H54 (cell line): ENCODE measurements around the gene PRELID2.
"Not testable (repeated sequence)": the region's sequence is repeated elsewhere in the genome, so short reads cannot be mapped to it uniquely, and the experiment has no call there.

Experiments used
- DNase-seq: peaks from one replicate; pipeline ENCODE4 v3.0.0; 2011; ENCODE audit warnings: low spot score, mixed read lengths; ENCODE audit not compliant: insufficient read length
- FAIRE-seq: peaks from 3 replicates; lab custom pipeline; 2011; peaks lifted over from hg19 to GRCh38; lab: Jason Lieb, UNC
- POLR2A ChIP-seq: IDR thresholded peaks from 2 replicates; pipeline ENCODE4 v1.6.1; 2011; ENCODE audit warnings: low read depth, mild to moderate bottlenecking, low read length

The PRELID2 gene

DNA sequence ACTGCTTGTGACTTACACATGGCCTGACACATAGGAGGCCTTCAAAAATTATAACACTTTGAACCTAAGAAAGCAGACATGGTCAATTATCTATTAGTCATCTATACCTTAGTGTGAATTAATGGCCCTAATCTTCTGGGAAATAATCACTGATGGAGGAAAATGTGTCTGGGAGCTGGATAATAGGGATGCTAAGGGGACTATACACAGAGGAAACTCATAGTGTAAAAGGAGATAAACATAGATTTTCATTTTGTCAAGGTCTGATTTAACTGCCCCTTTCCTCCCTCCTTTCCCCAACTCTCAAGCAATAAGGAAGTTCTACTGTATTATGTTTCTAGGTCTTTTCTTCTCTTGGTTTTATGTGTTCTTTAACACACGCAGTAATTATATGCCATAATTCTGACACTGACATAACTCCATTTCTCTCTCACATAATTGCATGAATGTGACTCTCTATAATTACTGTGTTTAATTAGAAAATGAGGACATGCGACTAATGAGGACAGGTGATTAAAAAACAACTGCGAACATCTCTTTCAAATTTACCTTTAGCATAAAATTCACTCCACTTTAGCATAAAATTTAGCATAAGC lies 18.7 kb upstream of the PRELID2 start:
- FAIRE-seq (no peak), DNase-seq (no peak)
- no peak for TF ChIP-seq POLR2A

DNA sequence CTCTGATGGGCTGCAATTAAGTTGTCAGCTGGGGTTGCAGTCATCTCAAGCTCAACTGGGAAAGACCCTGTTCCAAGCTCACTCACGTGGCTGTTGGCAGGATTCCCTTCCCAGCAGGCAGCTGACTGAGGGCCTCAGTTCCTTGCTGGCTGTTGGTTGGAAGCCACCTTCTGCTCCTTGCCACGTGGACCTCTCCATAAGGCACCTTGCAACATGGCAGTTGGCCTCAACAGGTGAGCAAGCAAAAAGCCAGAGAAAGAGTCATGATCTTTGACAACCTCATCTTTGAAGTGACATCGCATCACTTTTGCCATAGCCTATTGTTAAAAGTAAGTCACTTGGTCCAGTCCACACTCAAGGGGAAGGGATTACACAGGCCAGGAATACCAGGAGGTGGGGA lies 17.8 kb upstream of the PRELID2 start:
- TF ChIP-seq POLR2A, result no peak

DNA sequence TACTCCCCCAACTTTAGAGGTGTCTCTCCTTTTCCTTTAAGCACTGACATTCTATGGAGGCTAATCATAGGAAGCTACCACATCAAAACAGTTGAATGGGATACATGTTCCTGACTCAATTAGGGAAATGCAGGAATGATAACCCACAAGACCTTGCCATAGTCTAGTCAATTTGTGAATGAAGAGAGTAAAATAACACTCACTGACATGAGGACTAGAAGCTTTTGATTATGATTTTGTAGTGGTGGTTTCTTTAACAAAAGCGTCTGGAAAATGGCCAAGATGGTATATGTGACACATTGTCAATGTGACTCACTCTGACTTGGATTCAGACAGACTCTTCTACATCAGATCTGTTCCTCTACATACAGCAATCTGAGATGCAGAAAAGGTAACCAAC lies 13.7 kb upstream of the PRELID2 start:
- no peak for TF ChIP-seq POLR2A
- FAIRE-seq (peak; percentile 94), DNase-seq (peak; percentile 15)

More for the DNA sequence above, 17.8 kb upstream of the PRELID2 start:
- no peak for DNase-seq
- no peak for FAIRE-seq

DNA sequence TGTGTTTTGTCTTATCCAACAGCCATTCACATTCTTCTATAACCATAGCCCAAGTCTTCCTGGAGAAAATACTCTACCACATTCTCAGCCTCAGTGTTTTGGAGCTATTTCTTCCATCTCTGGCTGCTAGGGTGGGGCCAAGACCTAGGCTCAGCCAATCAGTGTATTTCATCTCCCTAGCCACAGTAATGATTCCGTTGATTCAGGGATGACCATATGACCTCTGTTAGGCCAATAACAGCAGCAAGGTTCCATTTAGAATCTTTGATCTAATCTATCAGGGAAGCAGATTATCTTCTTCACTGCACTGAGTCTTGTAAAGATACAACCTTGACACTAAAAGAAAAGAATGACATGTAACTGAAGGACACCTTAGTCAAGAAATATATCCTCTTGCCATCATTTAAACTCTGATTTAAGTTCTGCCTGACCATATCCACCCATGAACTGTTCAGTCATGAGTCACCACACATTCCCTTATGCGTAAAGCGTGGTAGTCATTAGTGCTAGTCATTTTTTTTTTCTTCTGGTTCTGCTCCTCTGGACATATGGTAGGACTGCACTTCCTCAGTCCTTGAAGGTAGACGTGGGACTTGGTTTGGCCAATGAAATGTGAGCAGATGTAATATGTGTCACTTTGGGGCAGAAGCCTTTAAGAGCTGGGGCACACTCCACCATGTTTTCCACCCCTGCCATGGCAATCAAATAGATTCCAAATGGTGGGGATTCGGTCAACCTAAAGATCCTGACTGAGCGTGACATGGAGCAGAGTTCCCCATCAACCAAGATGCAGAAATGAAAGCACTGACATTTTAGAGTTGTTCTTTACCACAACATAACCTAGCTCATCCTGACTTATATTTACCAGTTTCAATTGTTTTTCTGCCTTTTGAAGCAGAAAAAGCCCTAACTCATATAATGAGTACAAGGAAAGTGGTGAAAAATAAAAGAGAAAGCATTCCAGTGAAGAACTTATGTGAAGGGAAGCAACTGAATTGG lies 12.7 kb upstream of the PRELID2 start:
- FAIRE-seq (peak; percentile 99), DNase-seq (peak; percentile 33)
- no peak for TF ChIP-seq POLR2A

DNA sequence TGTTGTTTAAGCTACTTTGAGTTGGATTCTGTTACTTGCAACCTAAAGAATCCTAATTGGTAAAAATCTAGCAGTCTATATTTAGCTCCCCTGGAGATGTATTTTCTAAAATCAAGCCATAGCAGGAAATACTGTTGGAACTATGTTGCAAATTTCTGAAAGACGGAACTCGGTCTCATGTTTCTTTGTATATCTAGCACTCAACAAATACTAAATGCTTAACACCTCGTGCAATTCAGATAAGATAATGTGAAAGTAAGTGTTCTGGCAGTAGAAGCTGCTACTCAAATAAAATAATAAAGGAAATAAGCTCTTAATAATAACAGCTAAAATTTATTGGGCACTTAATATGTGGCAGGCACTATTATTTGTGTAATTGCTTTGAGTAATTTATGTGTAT lies 10.9 kb upstream of the PRELID2 start:
- no peak for TF ChIP-seq POLR2A
- FAIRE-seq (no peak), DNase-seq (no peak)

DNA sequence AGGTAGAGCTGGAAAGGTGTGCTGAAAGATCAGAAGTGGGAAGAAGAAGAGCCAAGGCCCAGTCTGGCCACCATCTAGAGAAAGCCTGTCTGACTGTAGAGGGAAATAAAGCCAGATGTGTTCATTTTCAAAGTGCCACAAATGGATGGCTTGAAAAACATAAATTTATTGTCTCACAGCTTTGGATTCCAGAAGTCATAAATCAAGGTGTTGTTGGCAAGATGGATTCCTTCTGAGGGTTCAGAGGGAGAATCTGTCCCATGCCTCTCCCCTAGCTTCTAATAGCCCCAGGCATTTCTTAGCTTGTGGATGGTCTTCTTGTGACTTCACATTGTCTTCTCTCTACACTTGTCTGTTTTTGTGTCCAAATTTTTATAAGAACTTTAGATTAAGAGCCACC lies 6.2 kb upstream of the PRELID2 start:
- FAIRE-seq (no peak), DNase-seq (no peak)
- no peak for TF ChIP-seq POLR2A

DNA sequence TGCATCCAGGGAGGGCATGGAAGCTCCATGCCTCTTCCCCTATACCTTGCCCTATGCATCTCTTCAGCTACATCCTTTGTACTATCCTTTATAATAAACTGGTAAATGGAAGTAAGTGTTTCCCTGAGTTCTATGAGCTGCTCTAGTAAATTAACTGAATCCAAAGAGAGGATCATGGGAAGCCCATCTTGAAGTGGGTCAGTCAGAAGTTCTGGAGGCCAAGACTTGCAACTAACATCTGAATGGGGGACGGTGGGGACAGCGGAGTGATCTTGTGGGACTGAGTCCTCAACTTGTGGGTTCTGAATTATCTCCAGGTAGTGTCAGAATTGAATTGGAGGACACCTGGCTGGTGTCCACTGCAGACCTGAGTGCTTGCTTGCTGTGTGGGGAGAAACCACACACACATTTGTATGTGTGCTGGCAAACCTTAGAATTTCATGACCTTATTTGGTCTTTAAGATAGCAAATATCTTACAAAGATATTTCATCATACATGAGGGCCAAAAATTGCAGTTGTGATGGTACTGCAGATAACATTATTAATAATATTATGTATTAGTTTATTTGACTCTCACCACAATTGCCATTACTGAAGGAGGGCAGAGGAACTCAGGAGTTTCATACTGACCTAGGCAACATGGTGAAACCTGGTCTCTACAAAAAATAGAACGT lies 5.5 kb upstream of the PRELID2 start:
- no peak for DNase-seq
- no peak for FAIRE-seq
- TF ChIP-seq POLR2A, result no peak

DNA sequence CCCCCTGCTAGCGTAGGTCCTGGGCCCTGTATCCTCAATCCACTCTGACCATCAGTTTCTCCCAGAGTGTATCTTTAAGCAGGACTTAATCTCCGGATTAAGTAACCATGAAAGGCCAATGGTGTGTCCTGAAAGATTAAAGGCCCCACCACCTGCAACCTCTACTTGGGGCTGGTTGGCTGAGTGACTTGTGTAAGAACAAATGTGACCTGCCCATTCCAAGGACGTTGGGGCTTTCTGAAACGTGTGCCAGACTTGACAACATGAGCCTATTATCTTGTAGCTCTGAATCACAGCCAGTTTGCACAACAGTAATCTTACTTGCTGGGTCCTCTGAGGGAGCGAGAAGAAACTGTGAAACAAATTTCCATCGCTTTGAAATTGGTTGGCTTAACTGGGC lies 3.1 kb upstream of the PRELID2 start:
- DNase-seq (no peak), FAIRE-seq (no peak)
- no peak for TF ChIP-seq POLR2A

DNA sequence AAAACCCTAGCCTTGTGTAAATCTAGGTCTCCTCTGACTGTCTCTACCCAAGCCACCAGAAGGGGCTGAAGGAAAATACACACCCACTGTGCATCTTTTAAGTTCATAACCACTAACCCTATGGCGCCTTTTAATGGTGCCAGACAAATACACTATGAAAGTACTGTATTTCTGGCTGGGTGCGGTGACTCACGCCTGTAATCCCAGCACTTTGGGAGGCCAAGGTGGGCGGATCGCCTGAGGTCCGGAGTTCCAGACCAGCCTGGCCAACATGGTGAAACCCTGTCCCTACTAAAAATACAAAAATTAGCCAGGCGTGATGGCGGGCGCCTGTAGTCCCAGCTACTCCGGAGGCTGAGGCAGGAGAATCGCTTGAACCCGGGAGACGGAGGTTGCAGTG lies 1.1 kb upstream of the PRELID2 start:
- not testable (repeated sequence) for FAIRE-seq

DNA sequence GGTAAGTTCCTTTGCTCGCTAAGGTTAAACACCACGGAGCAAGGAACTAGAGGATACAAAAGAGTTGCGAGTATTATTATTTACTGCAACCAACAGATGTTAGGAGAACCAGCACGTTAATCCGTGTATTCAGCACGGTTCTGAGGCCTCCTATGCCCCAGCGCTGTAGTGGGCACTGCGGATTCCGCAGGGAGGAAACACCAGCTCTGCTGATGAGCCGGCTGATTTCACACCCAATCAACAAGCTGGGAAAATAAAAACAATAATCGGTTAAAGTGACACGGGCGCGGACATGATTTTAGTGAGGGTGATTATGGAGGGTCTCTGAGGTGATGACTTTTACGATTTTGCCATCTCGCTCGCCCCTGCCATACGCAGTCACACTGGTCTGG lies 702 bp upstream of the PRELID2 start:
- DNase-seq (no peak), FAIRE-seq (no peak)
- no peak for TF ChIP-seq POLR2A

More for the DNA sequence above, 1.1 kb upstream of the PRELID2 start:
- DNase-seq, result not testable (repeated sequence)

DNA sequence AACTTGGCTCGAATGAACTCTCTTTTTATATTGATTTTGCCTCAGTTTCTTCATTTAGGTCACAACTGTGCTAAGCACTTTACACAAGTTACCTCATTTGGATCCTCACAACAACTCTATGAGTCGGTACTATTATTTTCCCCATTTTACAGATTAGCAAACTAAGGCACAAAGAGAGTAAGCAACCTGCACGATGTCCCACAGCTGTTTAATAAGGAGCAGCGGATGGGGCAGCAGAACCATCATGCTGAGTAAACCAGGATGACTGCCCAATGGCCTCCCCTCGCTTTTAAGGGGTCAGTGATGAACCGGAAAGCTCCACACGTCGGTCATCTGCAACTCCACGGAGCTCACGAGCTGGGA lies 607 bp downstream of the PRELID2 start:
- DNase-seq, result no peak
- no peak for FAIRE-seq
- TF ChIP-seq POLR2A, result no peak

DNA sequence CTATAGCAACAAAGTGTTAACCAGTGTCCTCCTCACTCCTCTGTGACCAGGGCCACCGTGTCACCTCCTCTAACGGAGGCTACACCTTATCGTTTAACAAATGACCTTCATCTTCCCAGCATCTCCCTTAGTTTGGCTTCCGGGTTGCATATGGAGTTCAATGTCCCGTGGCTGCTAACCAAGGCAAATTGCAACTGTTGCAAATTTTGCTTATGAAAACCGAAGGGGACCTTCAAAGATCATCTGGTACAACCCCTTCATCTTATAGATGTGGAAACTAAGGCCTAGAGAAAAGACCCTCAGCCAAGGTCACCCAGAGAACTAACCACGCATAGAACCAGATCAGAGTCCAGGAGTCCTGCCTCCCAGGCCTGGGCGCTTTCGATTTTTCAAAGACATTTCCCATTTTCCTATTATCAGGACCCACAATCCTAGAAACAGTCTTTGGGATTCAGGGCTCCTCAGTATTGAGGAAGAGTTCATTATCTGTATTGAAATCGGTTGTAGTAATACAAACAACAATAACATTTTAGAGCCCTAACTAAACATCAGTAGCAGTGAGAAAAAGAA lies 1.4 kb downstream of the PRELID2 start:
- no peak for FAIRE-seq
- no peak for TF ChIP-seq POLR2A
- DNase-seq, result no peak

DNA sequence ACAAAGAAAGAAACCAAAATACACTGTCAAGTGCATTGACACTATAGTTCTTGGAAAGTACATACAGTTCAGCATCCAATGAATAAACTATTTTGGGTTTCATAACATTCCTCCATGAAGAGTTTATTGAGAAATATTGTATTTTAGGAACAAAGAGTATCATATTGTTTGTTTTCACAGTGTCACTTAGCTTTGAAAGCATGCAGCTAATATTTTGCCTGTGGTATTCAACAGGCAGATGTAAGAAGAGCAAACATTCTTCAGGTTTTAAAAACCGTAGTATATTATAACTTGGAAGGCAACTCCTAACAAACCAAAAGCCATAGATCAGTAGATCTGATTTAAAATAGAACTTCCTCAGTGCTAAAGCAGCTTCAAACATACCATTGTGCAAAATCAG lies 4.5 kb downstream of the PRELID2 start:
- FAIRE-seq (no peak), DNase-seq (no peak)
- no peak for TF ChIP-seq POLR2A

DNA sequence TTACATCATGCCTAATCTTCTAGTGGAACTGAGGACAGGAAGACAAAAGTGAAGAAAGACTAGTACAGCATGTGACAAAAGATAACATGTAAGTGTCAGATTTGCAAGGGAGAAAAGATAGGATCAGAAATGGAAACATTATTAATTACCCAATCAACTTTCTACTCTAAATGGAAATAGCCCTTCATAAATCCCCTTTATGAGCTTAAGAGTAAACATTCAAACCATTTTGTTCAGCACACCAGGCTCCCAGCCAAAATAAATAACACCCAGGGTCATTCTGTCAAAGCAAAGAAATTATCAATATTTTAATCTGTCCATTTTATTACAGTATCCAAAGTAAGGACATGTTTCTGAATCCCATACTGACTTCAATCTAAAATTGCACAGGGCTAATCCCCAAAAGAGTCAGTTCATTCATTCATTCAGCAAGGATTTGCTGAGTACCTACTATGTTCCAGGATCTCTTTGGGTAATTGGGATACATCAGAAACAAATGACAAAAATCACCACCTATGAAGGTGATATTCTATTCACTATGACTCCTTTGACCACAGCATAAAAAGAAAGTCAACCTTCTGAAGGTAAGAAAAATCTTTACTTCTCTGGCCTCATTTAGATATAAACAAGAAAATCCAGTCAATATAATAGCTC lies 5.3 kb downstream of the PRELID2 start:
- no peak for TF ChIP-seq POLR2A
- FAIRE-seq, result no peak
- no peak for DNase-seq
